CD4-positive, alpha-beta T cell treated with Interleukin-12 subunit alpha and Interleukin-12 subunit beta, for 1 hour (primary cell): ENCODE measurements around the gene SRPK1.
"Not testable (repeated sequence)": the region's sequence is repeated elsewhere in the genome, so short reads cannot be mapped to it uniquely, and the experiment has no call there.

Experiments
- DNase-seq: peaks from one replicate; pipeline ENCODE4 v3.0.0-alpha.2; 2020

SRPK1 gene

GRCh38 chr6:35929601-35930000 is 8.7 kb upstream of the SRPK1 start:
- DNase-seq = no peak

DNA sequence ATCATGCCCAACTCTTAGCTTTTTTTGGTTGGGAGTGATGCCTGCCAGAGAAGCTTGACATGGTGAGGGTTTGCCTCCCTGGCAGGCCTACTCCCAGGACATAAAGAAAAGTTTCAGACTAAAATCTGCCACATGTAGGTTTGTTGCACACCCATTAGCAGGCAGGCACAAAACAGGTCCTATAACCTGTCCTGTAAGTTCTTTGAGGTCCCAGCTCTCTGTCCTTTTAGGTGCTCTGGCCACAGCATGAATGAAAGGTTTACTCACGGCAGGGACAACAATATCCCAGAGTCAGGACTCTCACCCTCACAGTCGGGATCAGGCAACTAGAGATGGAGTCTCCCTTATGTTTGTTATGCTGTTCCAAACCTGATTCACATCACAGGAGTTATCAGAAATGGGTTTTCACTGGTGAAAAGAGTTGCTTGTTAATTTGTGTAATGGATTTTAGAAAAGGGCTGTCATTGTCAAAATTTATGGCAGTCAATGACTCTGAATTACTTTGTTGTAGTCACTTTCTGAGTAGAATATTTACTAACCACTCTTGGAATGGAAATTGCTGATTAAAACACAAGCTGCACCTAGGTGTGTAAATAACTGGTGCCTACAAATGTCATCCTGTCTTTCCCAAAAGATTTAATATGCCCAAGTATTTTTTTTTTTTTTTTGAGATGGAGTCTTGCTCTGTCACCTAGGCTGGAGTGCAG is 5.8 kb upstream of the SRPK1 start:
- no peak for DNase-seq

DNA sequence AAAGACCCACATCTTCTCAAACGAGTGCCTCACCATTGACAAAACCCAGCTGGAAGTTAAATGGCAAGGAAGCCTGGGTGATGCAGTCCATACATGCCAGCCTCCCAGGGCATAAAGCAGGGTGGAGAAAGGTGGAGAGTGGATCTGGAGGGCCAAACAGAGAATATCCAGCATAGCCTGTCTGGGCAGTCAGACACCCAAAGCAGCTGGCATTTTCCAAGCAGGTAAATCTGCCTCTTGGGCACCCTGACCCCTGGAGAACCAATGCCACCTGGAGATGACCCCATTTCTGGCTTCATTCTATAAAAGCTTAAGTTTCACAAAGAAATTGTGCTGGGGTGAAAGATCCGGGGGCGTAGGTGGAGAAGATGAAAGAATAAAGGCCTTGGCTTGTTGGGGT is 5.1 kb upstream of the SRPK1 start:
- no peak for DNase-seq

GRCh38 chr6:35924146-35924545 is 3.2 kb upstream of the SRPK1 start:
- DNase-seq = no peak

- DNase-seq = no peak
Measured at GRCh38 chr6:35922139-35922554, 1.2 kb upstream of the SRPK1 start.

GRCh38 chr6:35919827-35920751 is 809 bp downstream of the SRPK1 start:
- DNase-seq = peak; percentile 68

DNA sequence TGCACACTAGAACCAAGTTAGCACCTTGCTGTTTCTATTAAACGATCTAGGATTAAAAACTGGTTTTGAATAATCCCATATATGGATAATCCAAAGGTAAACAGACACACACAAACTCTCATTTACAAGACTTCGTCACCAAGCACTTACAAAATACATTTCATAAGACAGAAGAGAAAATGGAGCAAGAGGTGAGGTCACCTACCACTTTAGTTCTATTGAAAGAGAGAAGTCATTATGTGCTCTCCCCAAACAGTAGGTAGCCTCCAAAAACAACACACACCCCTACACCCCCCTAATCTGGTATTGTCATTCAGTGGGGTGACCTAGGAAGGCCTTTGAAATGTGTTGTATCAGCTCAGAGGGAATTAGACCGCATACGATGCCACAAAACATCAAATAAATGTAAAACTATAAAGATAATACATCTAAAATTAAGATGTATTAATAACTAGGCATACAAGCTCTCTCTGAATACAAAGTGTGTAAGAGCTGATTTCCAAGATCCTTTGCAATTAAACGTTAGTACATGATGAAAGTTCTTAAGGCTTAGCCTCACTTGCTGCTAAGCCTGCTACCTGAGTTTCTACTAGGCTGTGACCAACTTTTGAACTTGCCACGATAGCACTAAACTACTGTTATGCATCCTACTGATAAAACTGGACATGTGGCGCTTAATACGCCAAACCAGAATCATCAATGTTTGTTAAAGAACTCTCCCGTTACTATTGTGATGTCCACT is 1.6 kb downstream of the SRPK1 start:
- DNase-seq = peak; percentile 21

- DNase-seq = not testable (repeated sequence)
Measured at GRCh38 chr6:35916893-35917292, 4.0 kb downstream of the SRPK1 start.

DNA sequence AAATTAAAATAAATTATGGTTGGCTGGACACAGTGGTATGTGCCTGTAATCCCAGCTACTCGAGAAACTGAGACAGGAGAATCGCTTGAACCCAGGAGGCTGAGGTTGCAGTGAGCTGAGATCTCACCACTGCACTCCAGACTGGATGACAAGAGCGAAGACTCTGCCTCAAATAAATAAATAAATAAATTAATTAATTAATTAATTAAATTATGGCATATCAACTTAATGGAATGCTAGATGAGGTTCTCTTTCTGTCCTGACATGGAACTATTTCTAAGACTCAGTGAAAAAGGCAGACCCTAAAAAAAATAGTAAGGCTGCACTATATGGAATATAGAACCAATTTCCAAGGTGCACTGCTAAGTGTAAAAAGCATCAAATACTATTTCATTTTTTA is 4.8 kb downstream of the SRPK1 start:
- no peak for DNase-seq

DNA sequence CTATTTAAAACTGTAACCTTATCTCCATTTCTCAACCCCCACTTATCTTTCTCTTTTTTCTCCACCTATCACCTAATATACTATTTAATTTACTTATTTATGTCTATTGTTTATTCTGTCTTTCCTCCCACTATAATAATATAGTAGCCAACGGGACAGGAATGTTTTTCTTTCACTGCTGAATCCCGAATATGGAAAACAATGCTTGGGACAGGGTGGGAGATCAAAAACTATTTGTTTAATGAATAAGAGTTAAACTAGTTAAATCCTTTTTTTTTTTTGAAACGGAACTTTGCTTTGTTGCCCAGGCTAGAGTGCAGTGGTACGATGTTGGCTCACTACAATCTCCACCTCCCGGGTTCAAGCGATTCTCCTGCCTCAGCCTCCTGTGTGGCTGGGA is 6.4 kb downstream of the SRPK1 start:
- DNase-seq = no peak

DNA sequence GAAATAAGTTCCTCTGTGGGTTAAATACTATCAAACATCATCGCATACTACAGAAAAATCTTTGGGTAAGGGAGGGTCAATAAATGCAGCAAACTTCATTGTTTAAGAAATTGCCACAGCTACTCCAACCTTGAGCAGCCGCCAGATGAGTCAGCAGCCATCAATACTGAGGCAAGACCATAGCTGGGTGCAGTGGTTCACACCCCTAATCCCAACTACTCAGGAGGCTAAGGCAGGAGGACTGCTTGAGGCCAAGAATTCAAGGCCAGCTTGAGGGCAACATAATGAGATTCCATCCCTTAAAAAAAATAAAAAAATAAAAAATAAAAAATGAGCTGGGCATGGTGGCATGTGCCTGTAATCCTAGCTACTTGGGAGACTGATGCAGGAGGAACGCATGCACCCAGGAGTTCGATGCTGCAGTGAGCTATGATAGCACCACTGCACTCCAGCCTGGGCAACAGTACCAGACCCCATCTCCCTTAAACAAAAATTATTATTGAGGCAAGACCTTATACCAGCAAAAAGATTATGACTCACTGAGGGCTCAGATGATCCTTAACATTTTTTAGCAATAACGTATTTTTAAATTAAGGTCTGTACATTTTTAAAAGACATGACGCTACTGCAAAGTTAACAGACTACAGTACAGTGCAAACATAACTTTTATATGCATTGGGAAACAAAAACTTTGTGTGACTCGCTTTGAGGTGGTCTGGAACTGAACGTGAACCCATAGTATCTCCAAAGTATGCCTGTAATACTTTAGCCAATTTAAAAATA is 8.8 kb downstream of the SRPK1 start:
- no peak for DNase-seq

GRCh38 chr6:35909571-35909970 is 11.3 kb downstream of the SRPK1 start:
- not testable (repeated sequence) for DNase-seq

- DNase-seq = not testable (repeated sequence)
Measured at GRCh38 chr6:35908753-35909401, 12.0 kb downstream of the SRPK1 start.

DNA sequence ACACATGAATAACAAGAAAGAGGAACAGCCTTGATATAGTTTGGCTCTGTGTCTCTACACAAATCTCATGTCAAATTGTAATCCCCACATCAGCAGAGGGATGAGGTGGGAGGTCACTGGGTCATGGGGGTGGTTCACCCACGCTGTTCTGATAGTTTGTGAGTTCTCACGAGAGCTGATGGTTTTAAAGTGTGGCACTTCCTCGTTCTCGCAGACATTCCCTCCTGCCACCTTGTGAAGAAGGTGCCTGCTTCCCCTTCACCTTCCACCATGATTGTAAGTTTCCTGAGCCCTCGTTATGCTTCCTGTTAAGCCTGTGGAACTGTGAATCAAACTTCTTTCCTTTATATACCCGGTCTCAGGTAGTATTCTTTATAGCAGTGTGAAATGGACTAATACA is 13.1 kb downstream of the SRPK1 start:
- DNase-seq = no peak

GRCh38 chr6:35906499-35906846 is 14.4 kb downstream of the SRPK1 start:
- DNase-seq = no peak

DNA sequence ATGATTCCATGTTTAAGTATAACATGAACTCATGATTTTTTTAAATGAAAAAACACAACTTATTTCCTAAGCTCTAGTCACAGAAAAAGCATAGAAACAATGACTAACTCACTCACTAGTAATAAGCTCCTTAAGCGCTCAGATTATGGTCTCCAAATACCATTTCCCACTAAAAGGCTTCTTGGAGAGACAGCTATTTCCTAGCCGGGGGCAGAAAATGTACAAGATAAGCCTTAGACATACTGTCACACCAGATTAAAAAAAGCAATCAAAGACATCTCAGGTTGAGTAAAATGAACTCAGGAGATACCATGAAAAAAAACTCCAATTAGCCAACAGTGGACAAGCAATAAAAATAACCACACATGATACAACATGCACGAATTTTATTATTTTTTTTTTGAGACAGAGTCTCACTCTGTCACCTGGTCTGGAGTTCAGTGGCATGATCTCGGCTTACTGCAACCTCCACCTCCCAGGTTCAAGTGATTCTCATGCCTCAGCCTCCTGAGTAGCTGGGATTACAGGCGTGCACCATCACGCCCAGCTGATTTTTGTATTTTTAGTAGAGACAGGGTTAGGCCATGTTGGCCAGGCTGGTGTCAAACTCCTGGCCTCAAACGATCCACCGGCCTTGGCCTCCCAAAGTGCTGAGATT is 14.9 kb downstream of the SRPK1 start:
- no peak for DNase-seq

DNA sequence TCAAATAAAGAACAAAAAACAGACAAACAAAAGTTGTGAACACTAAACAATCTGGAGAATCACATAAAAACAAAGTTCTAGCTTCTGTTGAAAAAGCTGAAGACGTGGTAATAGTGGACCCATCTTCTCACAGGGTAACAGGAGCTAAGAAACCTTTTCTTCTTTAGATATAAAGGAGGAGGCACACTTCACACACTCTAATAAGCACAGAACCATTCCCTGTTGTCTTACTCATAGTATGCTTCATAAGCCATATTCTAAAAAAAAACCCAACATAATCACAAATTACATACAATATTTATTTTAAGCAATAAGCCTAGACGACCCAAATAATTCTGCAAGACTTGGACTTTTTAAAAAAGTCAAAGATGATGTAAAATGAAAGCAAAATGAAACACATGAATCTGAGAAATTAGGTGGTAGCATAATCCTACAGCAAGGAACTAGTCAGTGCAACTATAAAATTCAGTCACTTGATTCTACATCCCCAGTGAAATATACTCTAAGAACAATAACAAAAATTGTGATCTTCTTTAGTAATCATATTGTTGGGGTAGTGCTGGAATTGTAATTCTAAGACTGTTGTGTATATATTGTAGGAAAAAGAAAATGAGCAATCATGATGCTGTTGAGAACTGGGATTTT is 15.6 kb downstream of the SRPK1 start:
- no peak for DNase-seq

DNA sequence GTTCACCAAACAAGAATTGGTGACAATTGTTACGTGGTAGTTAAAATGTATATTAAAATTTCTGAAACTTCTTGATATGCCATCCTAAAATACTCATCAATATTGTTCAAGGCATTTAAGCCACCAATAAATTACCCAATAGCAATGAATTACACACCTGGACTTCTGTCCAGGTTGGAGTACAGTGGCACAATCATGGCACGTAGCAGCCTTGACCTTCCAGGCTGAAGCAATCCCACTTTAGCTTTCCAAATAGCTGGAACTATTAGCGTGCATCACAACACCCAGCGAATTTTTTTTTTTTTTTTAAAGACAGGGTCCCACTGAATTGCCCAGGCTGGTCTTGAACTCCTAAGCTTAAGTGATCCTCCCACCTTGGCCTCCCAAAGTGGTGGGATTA is 17.2 kb downstream of the SRPK1 start:
- no peak for DNase-seq

DNA sequence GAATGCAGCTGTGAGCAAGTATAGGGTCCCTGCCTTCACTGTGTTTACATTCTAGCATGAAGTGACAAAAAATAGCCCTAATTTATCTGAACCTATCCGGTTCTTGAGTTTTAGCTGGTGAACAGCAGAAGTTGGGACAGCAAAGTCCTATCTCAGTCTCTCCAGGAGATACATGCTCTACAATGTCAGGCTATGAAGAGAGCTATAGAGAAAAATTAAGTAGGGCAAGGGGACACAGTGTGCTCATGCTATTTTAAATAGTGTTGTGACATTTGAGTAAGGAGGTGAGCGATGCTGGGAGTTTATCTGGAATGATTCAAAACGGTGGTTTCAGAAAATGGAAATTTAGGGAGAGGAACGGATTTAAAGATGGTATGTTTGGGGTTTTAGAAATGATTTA is 20.4 kb downstream of the SRPK1 start:
- no peak for DNase-seq

DNA sequence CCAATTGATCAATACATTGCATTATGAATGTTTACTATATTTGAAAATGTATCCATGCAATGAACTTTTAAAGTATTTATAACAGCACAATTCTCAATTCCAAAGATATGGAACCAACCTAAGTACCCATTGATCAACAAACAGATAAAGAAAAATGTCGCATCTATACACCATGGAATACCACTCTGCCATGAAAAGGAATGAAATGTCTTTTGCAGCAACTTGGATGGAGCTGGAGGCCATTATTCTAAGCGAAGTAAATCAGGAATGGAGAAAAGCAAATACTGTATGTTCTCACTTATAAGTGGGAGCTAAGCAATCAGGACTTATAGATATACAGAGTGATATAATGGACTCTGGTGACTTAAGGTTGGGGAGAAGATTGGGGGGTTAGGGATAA is 22.9 kb downstream of the SRPK1 start:
- no peak for DNase-seq

DNA sequence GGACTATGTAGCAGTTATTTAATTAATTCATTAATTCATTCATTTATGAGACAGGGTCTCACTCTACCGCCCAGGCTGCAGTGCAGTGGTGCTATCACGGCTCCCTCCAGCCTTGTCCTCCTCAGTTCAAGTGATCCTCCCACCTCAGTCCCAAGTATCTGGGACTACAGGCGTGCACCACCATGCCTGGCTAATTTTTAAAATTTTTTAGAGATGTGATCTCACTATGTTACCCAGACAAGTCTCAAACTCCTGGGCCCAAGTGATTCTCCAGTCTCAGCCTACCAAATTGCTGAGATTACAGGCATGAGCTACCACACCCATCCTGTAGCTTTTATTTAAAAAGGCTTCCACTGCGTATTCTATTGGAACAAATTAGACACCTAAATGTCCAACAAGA is 23.4 kb downstream of the SRPK1 start:
- DNase-seq = no peak
